MCF 10A (cell line): ENCODE data around the gene TMEM39B. TPM values are rescaled to one million over a fixed set of nuclear protein-coding genes. Genes with fewer than 3 reads are reported as not detected.
"Not testable (repeated sequence)": the region's sequence is repeated elsewhere in the genome, so short reads cannot be mapped to it uniquely, and the experiment has no call there.

Source experiments
- BruUV-seq: library from RNA; stranded (reverse); fragments of 400-500 nt; replicated peaks from 2 replicates; lab custom pipeline; 2021; lab: Mats Ljungman, UMichigan
- CTCF ChIA-PET: fragments of 300-600 bp; sonication (Branson Sonifier 250); formaldehyde crosslinking; extraction: SDS; loops from one replicate; lab custom pipeline; 2021; ENCODE audit warnings: antibody characterized with exemption, inconsistent platforms; lab: Yijun Ruan, JAX
- POLR2A ChIA-PET: fragments of 300-600, 350-650 bp; sonication (Branson Sonifier 250); formaldehyde crosslinking; extraction: SDS; loops from one replicate; lab custom pipeline; 2020; ENCODE audit warnings: antibody characterized with exemption, inconsistent platforms; lab: Yijun Ruan, JAX
- DNase-seq: peaks from one replicate; pipeline ENCODE4 v3.0.0-alpha.2; 2018; ENCODE audit not compliant: unreplicated experiment
- H3K27ac Mint-ChIP-seq: one replicate; pipeline ENCODE4 v1.8.0; 2022; ENCODE audit warnings: mild to moderate bottlenecking, low read depth, mixed read lengths; ENCODE audit not compliant: unreplicated experiment
- H3K27me3 Mint-ChIP-seq: one replicate; pipeline ENCODE4 v1.8.0; 2022; ENCODE audit warnings: mixed read lengths; ENCODE audit not compliant: insufficient read depth, unreplicated experiment
- H3K36me3 Mint-ChIP-seq: one replicate; pipeline ENCODE4 v1.8.0; 2022; ENCODE audit warnings: mild to moderate bottlenecking, moderate library complexity, mixed read lengths; ENCODE audit not compliant: insufficient read depth, unreplicated experiment
- H3K4me1 Mint-ChIP-seq: one replicate; pipeline ENCODE4 v1.8.0; 2022; ENCODE audit warnings: mixed read lengths; ENCODE audit not compliant: insufficient read depth, unreplicated experiment
- H3K4me3 Mint-ChIP-seq: one replicate; pipeline ENCODE4 v1.8.0; 2022; ENCODE audit warnings: mild to moderate bottlenecking, moderate library complexity, mixed read lengths; ENCODE audit not compliant: unreplicated experiment
- H3K9me3 Mint-ChIP-seq: one replicate; pipeline ENCODE4 v1.8.0; 2022; ENCODE audit warnings: mixed read lengths; ENCODE audit not compliant: unreplicated experiment
- intact Hi-C: fragments of 100-400 bp; cut with micrococcal nuclease; formaldehyde crosslinking; loops from 2 replicates; pipeline ENCODE4 v1.14.1; 2022
- total RNA-seq: library from RNA; stranded (reverse); gene quantifications from 2 replicates; pipeline ENCODE4 v1.2.3, GENCODE V29; 2022
- TF ChIP-seq, protein P1 (sequence below): fragments of 200-600 bp; IDR thresholded peaks from one replicate; pipeline ENCODE4 v1.8.0; 2022; ENCODE audit warnings: antibody characterized with exemption, mild to moderate bottlenecking; ENCODE audit not compliant: unreplicated experiment

TMEM39B gene
- total RNA-seq, 1 experiment from 2014 or later = 22.3 TPM

DNA sequence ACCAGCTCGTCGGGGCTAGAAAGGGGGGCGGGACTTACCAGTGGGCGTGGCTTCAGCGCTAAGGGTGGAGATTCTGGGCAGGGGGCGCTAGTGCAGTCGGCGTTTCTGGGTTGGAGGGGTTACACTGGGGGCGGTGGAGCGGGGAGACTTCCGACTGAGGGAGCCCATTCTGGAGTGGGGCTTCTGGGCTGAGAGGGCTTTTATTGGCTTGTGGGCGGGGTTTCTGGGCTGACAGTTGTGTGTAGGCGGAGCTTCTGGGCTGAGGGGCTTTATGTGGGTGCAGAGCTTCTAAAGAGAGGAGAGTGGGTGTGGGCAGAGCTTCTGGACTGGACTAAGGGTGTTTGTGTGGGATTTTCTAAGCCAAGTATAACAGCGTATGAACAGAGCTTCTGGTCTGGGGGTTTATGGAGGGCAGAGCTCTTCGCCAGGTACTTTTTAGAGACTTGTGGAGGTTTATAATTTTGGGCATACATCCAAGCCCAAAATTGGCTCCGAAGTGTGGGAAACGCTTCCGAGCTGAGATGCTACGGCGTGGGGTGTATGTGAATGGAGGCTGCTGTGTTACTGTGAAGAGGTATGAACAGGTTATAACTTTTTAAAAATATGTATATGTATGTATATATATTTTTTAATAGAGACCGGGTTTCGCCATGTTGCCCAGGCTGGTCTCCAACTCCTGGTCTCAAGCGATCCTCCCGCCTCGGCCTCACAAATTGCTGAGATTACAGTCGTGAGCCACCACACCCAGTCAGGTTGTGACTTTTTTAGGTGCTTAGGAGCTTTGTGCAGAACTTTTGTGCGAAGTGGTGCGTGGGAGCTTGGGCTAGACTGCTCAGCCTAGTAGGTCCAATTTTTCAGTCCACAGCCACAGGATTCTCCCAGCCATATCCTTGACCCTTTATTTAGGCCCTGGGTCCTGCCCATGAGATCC, 825 bp downstream of the TMEM39B start:
- BruUV-seq = no TSS peak
- TF ChIP-seq, protein P1, sequence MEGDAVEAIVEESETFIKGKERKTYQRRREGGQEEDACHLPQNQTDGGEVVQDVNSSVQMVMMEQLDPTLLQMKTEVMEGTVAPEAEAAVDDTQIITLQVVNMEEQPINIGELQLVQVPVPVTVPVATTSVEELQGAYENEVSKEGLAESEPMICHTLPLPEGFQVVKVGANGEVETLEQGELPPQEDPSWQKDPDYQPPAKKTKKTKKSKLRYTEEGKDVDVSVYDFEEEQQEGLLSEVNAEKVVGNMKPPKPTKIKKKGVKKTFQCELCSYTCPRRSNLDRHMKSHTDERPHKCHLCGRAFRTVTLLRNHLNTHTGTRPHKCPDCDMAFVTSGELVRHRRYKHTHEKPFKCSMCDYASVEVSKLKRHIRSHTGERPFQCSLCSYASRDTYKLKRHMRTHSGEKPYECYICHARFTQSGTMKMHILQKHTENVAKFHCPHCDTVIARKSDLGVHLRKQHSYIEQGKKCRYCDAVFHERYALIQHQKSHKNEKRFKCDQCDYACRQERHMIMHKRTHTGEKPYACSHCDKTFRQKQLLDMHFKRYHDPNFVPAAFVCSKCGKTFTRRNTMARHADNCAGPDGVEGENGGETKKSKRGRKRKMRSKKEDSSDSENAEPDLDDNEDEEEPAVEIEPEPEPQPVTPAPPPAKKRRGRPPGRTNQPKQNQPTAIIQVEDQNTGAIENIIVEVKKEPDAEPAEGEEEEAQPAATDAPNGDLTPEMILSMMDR = no peak
- intact Hi-C loops = loop anchor here (2.0 kb wide), 1 partner anchor 33 kb away; no protein-coding TSS in a partner anchor
- POLR2A ChIA-PET = interaction anchor here (0.6 to 3.7 kb wide), 18 partner anchors 9 to 387 kb away, joined by 3 to 60 read pairs (median 4); partner anchors contain the start of genes KHDRBS1, KPNA6, PTP4A2 and TXLNA
- no peaks in the 10 kb centered on the region for H3K27me3 Mint-ChIP-seq
- H3K27ac Mint-ChIP-seq = peak overlapping the region; percentile 85
- DNase-seq = no peak
- H3K4me3 Mint-ChIP-seq = peak overlapping the region; percentile 91
- H3K4me1 Mint-ChIP-seq = peaks cover 23% of the 10 kb centered on the region
- H3K9me3 Mint-ChIP-seq = no peaks in the 10 kb centered on the region
- CTCF ChIA-PET = interaction anchor here (0.6 to 2.6 kb wide), 9 partner anchors 11 to 1107 kb away, joined by 3 to 8 read pairs (median 4); partner anchors contain the start of gene KPNA6
- H3K36me3 Mint-ChIP-seq = peaks cover 21% of the 10 kb centered on the region

DNA sequence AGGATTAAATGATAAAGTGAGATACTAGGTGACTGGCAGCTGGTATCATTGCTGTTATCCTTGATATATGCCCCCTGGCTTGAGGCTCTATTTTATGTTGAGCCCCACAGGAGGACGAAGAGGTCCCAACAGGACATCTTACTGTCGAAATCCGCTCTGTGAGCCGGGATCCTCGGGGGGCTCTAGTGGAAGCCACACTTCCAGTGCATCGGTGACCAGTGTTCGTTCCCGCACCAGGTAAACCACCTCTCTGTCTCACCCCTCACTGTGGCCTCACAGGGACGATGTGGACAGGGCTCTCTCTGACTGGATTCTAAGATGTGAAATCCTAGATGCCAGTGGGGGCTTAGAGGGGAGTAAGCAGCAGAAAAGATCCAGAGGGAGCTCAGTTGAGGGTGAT, 2.1 kb downstream of the TMEM39B start:
- CTCF ChIA-PET = no interaction called here
- intact Hi-C loops = no loop called here
- no peak overlapping the region for H3K4me3 Mint-ChIP-seq

DNA sequence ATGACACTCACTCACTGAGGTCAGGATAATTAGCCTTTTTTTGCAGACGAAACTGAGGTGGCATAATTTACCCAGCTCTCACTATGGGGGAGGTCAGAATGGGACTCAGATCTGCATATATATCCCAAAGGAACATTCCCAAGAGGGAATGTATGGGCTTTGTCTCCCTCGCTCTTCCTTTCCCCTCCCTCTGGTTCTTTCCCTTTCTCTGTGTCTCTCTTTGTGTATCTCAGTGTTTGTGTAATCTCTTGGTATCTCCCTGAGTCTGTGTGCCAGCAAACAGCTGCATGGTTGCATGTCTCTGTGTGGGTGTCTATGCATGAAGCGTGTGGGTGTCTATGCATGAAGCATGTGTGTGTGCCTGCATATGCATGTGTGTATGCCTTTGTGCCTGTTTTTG, 4.7 kb downstream of the TMEM39B start:
- DNase-seq = no peak
- Mint-ChIP-seq H3K4me1 (peaks cover 8% of the 10 kb centered on the region), H3K27me3 (no peaks in the 10 kb centered on the region), H3K4me3 (no peak overlapping the region), H3K9me3 (no peaks in the 10 kb centered on the region), H3K27ac (no peak overlapping the region), H3K36me3 (peaks cover 41% of the 10 kb centered on the region)
- TF ChIP-seq, protein P1 = no peak
- no TSS peak for BruUV-seq
- intact Hi-C loops = no loop called here
- ChIA-PET CTCF (no interaction called here), POLR2A (no interaction called here)

More for the DNA sequence above, 2.1 kb downstream of the TMEM39B start:
- DNase-seq = no peak
- no TSS peak for BruUV-seq
- no peaks in the 10 kb centered on the region for H3K27me3 Mint-ChIP-seq
- no peak overlapping the region for H3K27ac Mint-ChIP-seq
- H3K36me3 Mint-ChIP-seq = peaks cover 33% of the 10 kb centered on the region
- peaks cover 17% of the 10 kb centered on the region for H3K4me1 Mint-ChIP-seq
- TF ChIP-seq, protein P1 = no peak
- H3K9me3 Mint-ChIP-seq = no peaks in the 10 kb centered on the region
- POLR2A ChIA-PET = interaction anchor here (0.6 to 3.7 kb wide), 4 partner anchors 14 to 125 kb away, joined by 3 to 60 read pairs (median 4); partner anchors contain the start of genes CCDC28B, KPNA6 and TXLNA

DNA sequence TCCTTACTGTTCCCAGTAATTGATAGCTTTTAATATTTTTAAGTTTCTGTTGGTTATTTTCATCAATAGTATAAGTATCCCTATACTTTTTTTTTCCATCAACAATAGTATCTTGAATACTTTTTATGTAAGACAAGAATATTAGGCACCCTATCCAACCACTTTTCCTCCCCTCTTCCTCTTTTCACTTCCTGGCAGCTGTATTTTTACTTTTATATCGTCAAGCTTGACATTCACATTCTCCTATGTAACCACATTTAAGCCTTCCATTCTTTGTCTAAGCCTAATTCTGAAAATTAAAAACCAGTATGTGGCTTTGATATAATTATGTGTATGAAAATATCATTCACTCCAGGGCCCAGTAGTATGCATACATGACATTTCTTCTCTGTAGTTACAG, 9.3 kb downstream of the TMEM39B start:
- TF ChIP-seq, protein P1 = no peak
- no peak for DNase-seq
- H3K4me3 Mint-ChIP-seq = no peak overlapping the region
- no peaks in the 10 kb centered on the region for H3K4me1 Mint-ChIP-seq
- ChIA-PET CTCF (interaction anchor here (1.0 kb wide), 1 partner anchor 19 kb away, joined by 3 read pairs; no protein-coding TSS in a partner anchor), POLR2A (no interaction called here)
- H3K36me3 Mint-ChIP-seq = peaks cover 62% of the 10 kb centered on the region
- no TSS peak for BruUV-seq
- H3K27me3 Mint-ChIP-seq = no peaks in the 10 kb centered on the region
- intact Hi-C loops = no loop called here
- no peaks in the 10 kb centered on the region for H3K9me3 Mint-ChIP-seq
- H3K27ac Mint-ChIP-seq = no peak overlapping the region

DNA sequence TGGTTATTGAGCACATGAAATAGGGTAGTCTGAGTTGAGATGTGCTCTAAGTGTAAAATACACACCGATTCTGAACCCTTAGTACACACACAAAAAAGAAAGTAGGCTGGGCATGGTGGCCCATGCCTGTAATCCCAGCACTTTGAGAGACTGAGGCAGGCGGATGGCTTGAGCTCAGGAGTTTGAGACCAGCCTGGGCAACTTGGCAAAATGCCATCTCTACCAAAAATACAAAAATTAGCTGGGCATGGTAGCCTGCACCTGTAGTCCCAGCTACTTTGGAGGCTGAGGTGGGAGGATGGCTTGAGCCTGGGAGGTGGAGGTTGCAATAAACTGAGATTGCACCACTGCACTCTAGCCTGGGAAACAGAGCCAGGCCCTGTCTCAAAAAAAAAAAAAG, 13.6 kb downstream of the TMEM39B start:
- H3K4me1 Mint-ChIP-seq, H3K4me3 Mint-ChIP-seq, H3K27ac Mint-ChIP-seq, H3K27me3 Mint-ChIP-seq, intact Hi-C loops, POLR2A ChIA-PET, H3K9me3 Mint-ChIP-seq, DNase-seq, BruUV-seq: not testable (repeated sequence)
- H3K36me3 Mint-ChIP-seq = peaks cover 48% of the 10 kb centered on the region
- CTCF ChIA-PET = interaction anchor here (0.6 to 2.0 kb wide), 2 partner anchors 13 to 24 kb away, joined by 4 to 5 read pairs; no protein-coding TSS in a partner anchor
